ENCODE measurements around the gene ARHGAP25. TPM values are rescaled to one million over a fixed set of nuclear protein-coding genes. Genes with fewer than 3 reads are reported as not detected.
A peak's percentile ranks its signal among the peaks of the same experiment; 100 is the strongest.

Gene ARHGAP25
- total and polyA plus RNA-seq, 2 of the 4 experiments (the other 2 are of a cell fraction) = 0.29 to 0.36 TPM

DNA sequence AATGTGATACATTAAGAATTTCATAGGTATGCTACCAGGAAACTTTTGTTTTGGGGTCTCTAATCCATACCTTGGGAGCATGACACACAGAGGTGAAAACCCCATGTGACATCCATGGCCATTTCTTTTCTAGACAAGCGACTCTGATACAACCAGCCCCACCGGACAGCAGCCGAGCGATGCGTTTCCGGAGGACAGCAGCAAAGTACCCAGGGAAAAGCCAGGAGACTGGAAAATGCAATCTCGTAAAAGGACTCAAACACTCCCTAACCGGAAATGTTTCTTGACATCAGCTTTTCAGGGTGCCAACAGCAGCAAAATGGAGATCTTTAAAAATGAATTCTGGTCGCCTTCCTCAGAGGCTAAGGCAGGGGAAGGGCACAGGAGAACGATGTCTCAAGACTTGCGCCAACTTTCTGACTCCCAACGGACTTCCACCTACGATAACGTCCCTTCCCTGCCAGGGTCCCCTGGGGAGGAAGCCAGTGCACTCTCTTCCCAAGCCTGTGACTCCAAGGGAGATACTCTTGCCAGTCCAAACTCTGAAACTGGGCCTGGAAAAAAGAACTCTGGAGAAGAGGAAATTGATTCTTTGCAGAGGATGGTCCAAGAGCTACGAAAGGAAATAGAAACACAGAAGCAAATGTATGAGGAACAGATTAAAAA, 87.7 kb downstream of the ARHGAP25 start:
- 92% methylated on average over 9 of the region's 15 CpGs; no CpG with 5 or more reads in 1 of the 2 experiments for WGBS, 2 experiments (ENCODE audit: extremely low coverage in 2 of 2, insufficient read length in 1 of 2)
- no peak overlapping the region for H4K5ac ChIP-seq (ENCODE audit: low read depth, low read length)
- CTCF ChIA-PET = no interaction called here
- no peak overlapping the region for H4K8ac ChIP-seq (ENCODE audit: low read depth in 2 of 2, low read length in 2 of 2)
- no peak overlapping the region for H3K18ac ChIP-seq (ENCODE audit: low read depth, low read length)
- peak overlapping the region; percentile 24 for H2AK9ac ChIP-seq (replicated peaks; ENCODE audit: low read depth, low read length, poor library complexity)
- H3K4me1 ChIP-seq (ENCODE audit: control insufficient read depth, insufficient read depth, low read length) = peaks cover 13% of the 10 kb centered on the region
- H3K79me1 ChIP-seq (ENCODE audit: low read depth in 1 of 2, low read length in 2 of 2) = no peaks in the 10 kb centered on the region
- H3K56ac ChIP-seq (ENCODE audit: extremely low read depth, insufficient read depth, low read length) = no peak overlapping the region
- peak overlapping the region; percentile 49; the same call in 1 of the 2 replicates for H2BK120ac ChIP-seq (ENCODE audit: low read depth, low read length)
- 0 out of 2 replicates have a peak overlapping the region, but pooled peaks have one; percentile 36 for H2BK20ac ChIP-seq (ENCODE audit: low read depth, low read length)
- in situ Hi-C loops (cut with MboI; ENCODE audit: low sequenced_read_pairs) = no loop called here
- no peak overlapping the region for H3K4me2 ChIP-seq (ENCODE audit: low read depth, low read length)
- TF ChIP-seq, protein P1, sequence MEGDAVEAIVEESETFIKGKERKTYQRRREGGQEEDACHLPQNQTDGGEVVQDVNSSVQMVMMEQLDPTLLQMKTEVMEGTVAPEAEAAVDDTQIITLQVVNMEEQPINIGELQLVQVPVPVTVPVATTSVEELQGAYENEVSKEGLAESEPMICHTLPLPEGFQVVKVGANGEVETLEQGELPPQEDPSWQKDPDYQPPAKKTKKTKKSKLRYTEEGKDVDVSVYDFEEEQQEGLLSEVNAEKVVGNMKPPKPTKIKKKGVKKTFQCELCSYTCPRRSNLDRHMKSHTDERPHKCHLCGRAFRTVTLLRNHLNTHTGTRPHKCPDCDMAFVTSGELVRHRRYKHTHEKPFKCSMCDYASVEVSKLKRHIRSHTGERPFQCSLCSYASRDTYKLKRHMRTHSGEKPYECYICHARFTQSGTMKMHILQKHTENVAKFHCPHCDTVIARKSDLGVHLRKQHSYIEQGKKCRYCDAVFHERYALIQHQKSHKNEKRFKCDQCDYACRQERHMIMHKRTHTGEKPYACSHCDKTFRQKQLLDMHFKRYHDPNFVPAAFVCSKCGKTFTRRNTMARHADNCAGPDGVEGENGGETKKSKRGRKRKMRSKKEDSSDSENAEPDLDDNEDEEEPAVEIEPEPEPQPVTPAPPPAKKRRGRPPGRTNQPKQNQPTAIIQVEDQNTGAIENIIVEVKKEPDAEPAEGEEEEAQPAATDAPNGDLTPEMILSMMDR (conservative IDR thresholded peaks at IDR 0.05; ENCODE audit: low read depth, low read length) = no peak
- TF ChIP-seq MAFK (IDR thresholded peaks at IDR 0.05; ENCODE audit: low read depth, low read length) (no peak), MAZ (IDR thresholded peaks at IDR 0.05; ENCODE audit: borderline replicate concordance, low read depth, low read length) (no peak), CEBPB (IDR thresholded peaks at IDR 0.05; ENCODE audit: low read depth, low read length) (no peak), NFE2L2 (IDR thresholded peaks at IDR 0.05; ENCODE audit: low read depth, low read length) (no peak), RFX5 (IDR thresholded peaks at IDR 0.05; ENCODE audit: low read depth, low read length) (no peak)
- TF ChIP-seq, protein P2, sequence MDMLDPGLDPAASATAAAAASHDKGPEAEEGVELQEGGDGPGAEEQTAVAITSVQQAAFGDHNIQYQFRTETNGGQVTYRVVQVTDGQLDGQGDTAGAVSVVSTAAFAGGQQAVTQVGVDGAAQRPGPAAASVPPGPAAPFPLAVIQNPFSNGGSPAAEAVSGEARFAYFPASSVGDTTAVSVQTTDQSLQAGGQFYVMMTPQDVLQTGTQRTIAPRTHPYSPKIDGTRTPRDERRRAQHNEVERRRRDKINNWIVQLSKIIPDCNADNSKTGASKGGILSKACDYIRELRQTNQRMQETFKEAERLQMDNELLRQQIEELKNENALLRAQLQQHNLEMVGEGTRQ (IDR thresholded peaks at IDR 0.05; ENCODE audit: low read depth, low read length) = no peak
- 0 out of 3 replicates have a peak overlapping the region, but pooled peaks have one; percentile 32 for H2BK15ac ChIP-seq (ENCODE audit: low read depth, low read length)
- BruUV-seq (replicated peaks) = no TSS peak
- POLR2A ChIA-PET (ENCODE audit: unreplicated experiment) = no interaction called here
- H2AK5ac ChIP-seq (ENCODE audit: low read depth, low read length) = peak overlapping the region; percentile 68; the same call in 1 of the 2 replicates
- H3K9ac ChIP-seq (ENCODE audit: low read depth, low read length) = no peak overlapping the region
- peaks cover 12% of the 10 kb centered on the region for H3K9me1 ChIP-seq (ENCODE audit: insufficient read depth, low read length)
- no peaks in the 10 kb centered on the region for H4K20me1 ChIP-seq (ENCODE audit: insufficient read depth, low read length)
- intact Hi-C loops (cut with micrococcal nuclease) = no loop called here
- no peak overlapping the region for H2AFZ ChIP-seq (replicated peaks; ENCODE audit: low read length, poor library complexity)
- dilution Hi-C loops (cut with HindIII; ENCODE audit: low sequenced_read_pairs, unreplicated experiment) = no loop called here
- H3K23ac ChIP-seq (ENCODE audit: low read depth, low read length) = no peak overlapping the region
- no peak overlapping the region for H2BK5ac ChIP-seq (ENCODE audit: low read depth, low read length, poor library complexity, severe bottlenecking)
- H3K4me3 ChIP-seq (ENCODE audit: insufficient read depth, low read depth, low read length) = no peak overlapping the region
- no peak overlapping the region; the same call in 1 of the 2 replicates for H3K4ac ChIP-seq (ENCODE audit: low read depth, low read length)
- H4K91ac ChIP-seq (ENCODE audit: insufficient read depth, low read depth, low read length) = peak overlapping the region; percentile 3; the same call in 1 of the 2 replicates
- H3K27ac ChIP-seq (ENCODE audit: insufficient read depth, low read length) = no peak overlapping the region
- no peaks in the 10 kb centered on the region for H3K36me3 ChIP-seq (ENCODE audit: control insufficient read depth, insufficient read depth, low read length)
- no peak for ATAC-seq (ENCODE audit: low read depth)
- no peak overlapping the region for H3K14ac ChIP-seq (replicated peaks; ENCODE audit: low read depth, low read length)
- DNase-seq = no peak
- H3K27me3 ChIP-seq (ENCODE audit: control insufficient read depth, insufficient read depth, low read length) = no peaks in the 10 kb centered on the region
- H3K9me3 ChIP-seq (ENCODE audit: control insufficient read depth, insufficient read depth, low read length) = no peaks in the 10 kb centered on the region
